Colon (tissue), 2 donors: Measurements from ENCODE around the gene UBB.

Experiments
- FAIRE-seq: peaks from 2 replicates; lab custom pipeline; 2012; peaks lifted over from hg19 to GRCh38; lab: Jason Lieb, UNC
- donor health status: control.
- donor health status: control.

Gene UBB

GRCh38 chr17:16380640-16381495, at the start of gene UBB:
Gene UBB (plus strand): TSS chr17:16381091. CDS start chr17:16381908, 817 bp downstream.
- no peak for FAIRE-seq

GRCh38 chr17:16338391-16338790, 42.5 kb upstream of the UBB start:
- no peak for FAIRE-seq

DNA sequence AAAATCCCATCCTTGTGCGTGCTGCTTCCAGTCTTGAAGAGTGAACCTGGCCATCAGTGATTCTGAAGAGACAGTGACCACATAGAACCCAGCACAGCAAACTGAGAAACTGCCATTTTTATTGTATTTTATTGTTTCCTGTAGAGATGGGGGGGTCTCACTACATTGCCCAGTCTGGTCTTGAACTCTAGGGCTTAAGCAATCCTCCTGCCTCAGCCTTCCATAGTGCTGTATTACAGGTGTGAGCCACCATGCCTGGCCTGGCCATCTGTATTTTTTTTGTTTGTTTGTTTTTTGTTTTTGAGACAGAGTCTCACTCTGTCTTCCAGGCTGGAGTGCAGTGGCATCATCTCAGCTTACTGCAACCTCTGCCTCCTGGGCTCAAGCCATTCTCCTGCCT, 41.5 kb upstream of the UBB start:
- no peak for FAIRE-seq

GRCh38 chr17:16339959-16340358, 40.9 kb upstream of the UBB start:
- no peak for FAIRE-seq

DNA sequence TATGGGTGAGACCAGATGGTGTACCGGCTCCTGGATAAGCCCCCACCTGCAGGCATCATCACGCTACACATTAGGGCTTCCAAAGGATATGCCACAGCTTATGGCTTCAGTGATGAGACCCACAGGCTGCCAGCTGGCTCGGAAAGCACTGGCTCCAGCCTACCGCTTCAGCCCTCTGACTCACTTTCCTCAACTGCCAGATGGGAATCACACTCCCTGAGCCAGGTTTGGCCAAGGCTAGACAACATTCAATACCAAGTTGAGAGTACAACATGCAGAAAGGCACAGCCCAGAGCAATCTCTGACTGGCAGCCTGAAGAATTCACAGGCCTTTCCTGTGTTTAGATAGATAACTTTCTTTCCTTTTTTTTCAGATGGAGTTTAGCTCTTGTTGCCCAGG, 37.9 kb upstream of the UBB start:
- FAIRE-seq, result no peak

- no peak for FAIRE-seq
These were observed 37.3 kb upstream of the UBB start for GRCh38 chr17:16343569-16343968.

GRCh38 chr17:16345565-16345964, 35.3 kb upstream of the UBB start:
- FAIRE-seq, result no peak

- FAIRE-seq, result no peak
These were observed 34.1 kb upstream of the UBB start for GRCh38 chr17:16346721-16347271.

GRCh38 chr17:16348586-16348985, 32.3 kb upstream of the UBB start:
- FAIRE-seq, result no peak

DNA sequence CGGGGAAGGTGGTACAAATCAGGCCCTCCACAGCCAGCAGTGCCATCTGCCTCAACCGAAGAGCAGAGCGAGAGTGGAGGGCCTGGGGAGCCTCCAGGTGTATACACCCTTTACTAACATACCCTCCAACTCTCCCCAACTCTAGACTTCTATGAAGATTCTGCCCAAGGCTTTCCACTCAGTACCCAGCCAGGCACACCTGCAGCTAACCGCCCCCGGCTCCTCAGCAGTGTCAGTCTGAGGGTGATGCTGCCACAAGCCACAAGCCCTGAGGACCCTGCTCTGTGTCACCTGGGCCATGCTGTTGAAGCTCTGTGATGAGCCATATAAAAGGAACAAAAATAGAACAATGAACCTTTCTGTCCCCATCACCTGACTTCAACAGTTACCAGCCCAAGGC, 31.5 kb upstream of the UBB start:
- no peak for FAIRE-seq

DNA sequence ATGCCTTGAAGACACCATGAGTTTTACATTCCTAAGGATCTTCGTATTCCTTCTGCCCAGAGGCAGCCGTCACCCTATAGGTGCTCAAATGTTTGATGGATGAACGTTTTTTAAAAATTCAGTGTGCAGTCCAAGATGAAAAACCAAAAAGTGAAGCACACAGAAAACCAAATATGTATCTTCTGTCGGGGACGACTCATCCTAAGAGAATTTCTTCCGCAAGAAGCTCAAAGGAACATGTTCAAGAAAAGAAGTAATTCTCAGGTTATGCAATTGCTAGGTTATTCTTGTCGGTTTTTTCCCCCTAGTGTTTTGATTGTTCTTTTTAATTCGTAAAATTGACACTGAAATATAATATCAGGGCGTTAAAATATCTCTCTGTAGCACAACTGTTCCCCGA, 29.1 kb upstream of the UBB start:
- FAIRE-seq, result no peak

DNA sequence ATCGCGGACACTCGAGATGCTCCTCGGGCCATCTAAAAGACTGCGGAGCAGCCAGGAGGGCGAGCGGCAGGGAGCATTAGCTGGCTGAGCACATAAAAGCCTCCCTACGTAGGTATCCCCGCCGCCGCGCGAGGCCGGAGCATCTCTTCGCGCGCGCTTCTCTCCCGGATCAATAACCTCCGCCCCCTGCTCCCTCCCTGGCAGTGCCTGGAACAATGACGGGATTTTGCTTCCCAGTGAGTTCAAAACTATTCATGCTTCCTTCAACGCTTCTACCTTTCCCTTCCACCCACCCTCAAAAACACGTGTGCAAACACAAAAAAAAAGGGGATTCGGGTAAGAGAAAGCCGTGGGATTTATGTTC, 28.6 kb upstream of the UBB start:
- no peak for FAIRE-seq

- no peak for FAIRE-seq
These were observed 28.1 kb upstream of the UBB start for GRCh38 chr17:16352667-16353316.

- no peak for FAIRE-seq
These were observed 27.3 kb upstream of the UBB start, which contains the start of gene CENPV for GRCh38 chr17:16353317-16354174. Gene CENPV (minus strand): TSS chr17:16353469. CDS start chr17:16353436, 33 bp downstream.

DNA sequence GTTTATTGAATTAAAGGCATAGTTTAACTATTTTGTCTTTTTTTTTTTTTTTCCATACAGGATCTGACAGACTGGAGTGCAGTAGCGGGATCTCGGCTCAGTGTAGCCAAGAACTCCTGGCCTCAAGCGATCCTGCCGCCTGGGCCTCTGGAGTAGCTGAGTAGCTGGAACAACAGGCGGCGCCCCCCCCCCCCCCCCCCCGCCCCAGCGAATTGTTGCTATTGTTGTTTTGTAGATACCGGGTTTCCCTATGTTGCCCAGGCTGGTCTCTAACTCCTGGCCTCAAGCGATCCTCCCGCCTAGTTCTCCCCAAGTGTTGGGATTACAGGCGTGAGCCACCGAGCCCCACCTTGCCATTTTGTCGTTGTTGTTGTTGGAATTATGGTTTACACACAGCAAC, 26.3 kb upstream of the UBB start:
- FAIRE-seq, result no peak

DNA sequence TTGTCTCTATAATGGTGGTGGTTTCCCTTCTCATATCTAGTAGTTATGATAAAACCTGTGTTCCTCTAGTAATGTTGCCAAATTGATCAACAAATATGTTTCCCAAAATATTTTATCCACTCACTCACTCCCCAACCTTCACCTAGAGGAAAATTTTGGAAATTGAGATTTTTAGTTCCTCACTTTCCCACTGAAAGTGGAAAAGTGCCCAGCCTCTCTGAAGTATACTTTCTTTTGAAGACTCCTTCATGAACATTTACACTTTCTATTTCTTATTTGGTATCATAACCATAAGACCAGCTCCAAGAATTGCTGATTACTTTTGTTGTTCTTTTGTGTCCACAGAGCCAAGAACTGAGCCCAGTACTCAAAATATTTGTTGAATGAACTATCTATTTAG, 22.5 kb upstream of the UBB start:
- FAIRE-seq, result no peak

DNA sequence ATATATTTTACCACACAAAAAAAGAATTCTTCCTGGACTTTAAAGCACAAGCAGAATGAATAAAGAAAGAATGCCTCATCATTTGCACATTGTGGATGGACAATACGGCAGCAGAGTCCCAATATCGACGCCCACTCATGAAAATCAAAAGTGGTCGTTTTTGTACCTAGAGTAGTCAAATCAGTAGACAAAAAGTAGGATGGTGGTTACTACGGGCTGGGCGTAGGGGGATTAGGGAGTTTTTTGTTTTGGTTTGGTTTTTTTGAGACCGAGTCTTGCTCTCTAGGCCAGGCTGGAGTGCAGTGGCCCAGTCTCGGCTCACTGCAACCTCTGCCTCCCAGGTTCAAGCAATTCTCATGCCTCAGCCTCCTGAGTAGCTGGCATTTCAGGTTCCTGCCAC, 19.0 kb upstream of the UBB start:
- no peak for FAIRE-seq

DNA sequence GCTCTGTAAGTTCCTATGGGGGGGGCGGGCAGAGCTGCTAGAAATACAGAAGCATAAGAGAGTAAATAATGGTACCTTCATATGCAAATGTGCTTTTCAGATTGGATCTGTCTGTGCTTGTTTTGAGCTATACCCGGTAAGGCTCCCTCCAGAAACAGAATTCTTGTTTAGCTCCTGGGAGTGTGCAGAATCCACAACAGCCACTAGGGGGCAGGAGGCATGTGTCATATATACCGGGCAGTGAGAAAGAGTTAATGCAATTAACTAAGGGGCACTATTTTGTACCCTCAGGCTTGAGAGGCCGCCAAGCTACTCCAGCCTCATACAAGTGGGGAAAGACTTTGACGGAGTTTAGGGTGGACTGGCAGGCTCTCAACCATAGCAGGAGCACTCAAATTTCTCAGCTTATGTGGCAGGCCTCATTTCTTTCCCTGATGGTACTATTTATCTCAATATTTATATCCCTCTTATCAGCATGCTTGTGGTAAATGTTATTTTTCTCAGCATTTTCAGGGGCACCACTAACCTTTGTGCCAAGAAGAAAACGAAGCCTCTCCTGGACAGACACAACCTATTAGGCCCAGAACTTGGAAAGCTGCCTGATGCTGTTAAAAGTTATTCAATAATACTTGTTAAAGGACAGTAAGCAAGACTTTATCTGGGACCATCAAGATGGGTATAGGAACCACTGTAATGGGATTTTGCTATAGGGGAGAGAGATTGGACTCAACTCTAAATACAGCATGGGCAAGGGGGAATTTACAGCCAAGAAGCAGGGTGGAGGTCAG, 16.9 kb upstream of the UBB start:
- no peak for FAIRE-seq

DNA sequence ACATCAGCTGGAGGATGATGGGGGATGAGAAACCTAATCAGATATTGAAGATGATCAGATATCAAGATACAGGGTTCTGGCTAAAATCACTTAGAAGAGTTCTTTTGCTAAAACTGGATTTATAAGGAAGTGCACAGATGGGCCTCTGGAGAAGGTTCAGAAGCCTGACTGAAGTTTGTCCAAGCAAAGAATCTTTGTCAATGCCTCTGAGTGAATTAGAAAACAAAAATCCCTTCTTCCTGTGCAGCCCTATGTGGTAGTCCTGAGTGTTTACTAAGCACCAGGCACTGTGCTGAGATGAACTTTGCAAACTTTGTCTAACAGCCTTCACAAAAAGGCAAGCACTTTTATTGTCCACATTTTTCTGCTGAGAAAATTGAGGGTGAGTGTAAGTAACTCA, 16.3 kb upstream of the UBB start:
- FAIRE-seq, result no peak

DNA sequence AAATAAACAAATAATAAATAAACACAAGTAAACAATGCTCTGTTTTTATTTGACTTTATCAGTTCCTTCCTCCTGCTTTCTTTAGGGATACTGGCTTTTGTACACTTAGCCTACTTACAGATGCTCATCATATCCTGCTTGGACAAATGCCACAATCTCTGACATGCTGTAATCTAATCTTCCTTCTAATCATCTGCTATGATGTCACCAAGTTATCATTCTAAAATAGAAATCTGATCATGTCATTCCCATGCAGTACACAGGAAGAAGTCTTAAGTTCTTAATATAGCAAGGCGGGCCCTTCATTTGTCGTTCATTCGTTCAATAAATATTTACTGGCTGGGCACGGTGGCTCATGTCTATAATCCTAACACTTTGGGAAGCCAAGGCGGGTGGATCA, 9.1 kb upstream of the UBB start:
- no peak for FAIRE-seq

GRCh38 chr17:16374146-16374938, 6.5 kb upstream of the UBB start:
- peak; percentile 96 for FAIRE-seq
